Glutamatergic neuron (in vitro differentiated cells): ENCODE measurements around the gene CDKN2C. TPM values are rescaled to one million over a fixed set of nuclear protein-coding genes. Genes with fewer than 3 reads are reported as not detected.
A peak's percentile ranks its signal among the peaks of the same experiment; 100 is the strongest.

Experiments
- DNase-seq: peaks from one replicate; pipeline ENCODE4 v3.0.0; 2022
- H3K27ac Mint-ChIP-seq: one replicate; pipeline ENCODE4 v1.8.0; 2020; ENCODE audit warnings: mild to moderate bottlenecking, mixed read lengths, inconsistent platforms; ENCODE audit not compliant: unreplicated experiment
- H3K27me3 Mint-ChIP-seq: one replicate; pipeline ENCODE4 v1.8.0; 2020; ENCODE audit warnings: mild to moderate bottlenecking, moderate library complexity, mixed read lengths, inconsistent platforms; ENCODE audit not compliant: unreplicated experiment
- H3K36me3 Mint-ChIP-seq: one replicate; pipeline ENCODE4 v1.8.0; 2020; ENCODE audit warnings: mild to moderate bottlenecking, mixed read lengths, inconsistent platforms; ENCODE audit not compliant: unreplicated experiment
- H3K4me1 Mint-ChIP-seq: one replicate; pipeline ENCODE4 v1.8.0; 2020; ENCODE audit warnings: mild to moderate bottlenecking, low read depth, mixed read lengths, inconsistent platforms; ENCODE audit not compliant: unreplicated experiment
- H3K4me3 Mint-ChIP-seq: one replicate; pipeline ENCODE4 v1.8.0; 2020; ENCODE audit warnings: mild to moderate bottlenecking, mixed read lengths, inconsistent platforms; ENCODE audit not compliant: unreplicated experiment
- H3K9me3 Mint-ChIP-seq: one replicate; pipeline ENCODE4 v1.8.0; 2020; ENCODE audit warnings: mild to moderate bottlenecking, moderate library complexity, mixed read lengths, inconsistent platforms; ENCODE audit not compliant: unreplicated experiment
- total RNA-seq: library from RNA; stranded (reverse); fragmentation: NEBNext Ultra II Directional; extraction: Animal tissue kit (Norgen Biotek cat#: 25700); gene quantifications from one replicate; pipeline ENCODE4 v1.2.1, GENCODE V29; 2021; ENCODE audit not compliant: unreplicated experiment
- TF ChIP-seq, protein P1 (sequence below): fragments of 200-600 bp; sonication (generic); IDR thresholded peaks from one replicate; pipeline ENCODE4 v1.5.0; 2021; ENCODE audit not compliant: partially characterized antibody, unreplicated experiment

The CDKN2C gene
- total RNA-seq, 1 donor from 2014 or later: 1.3 TPM

- peaks cover 31% of the 10 kb centered on the region for H3K27me3 Mint-ChIP-seq
- TF ChIP-seq, protein P1, sequence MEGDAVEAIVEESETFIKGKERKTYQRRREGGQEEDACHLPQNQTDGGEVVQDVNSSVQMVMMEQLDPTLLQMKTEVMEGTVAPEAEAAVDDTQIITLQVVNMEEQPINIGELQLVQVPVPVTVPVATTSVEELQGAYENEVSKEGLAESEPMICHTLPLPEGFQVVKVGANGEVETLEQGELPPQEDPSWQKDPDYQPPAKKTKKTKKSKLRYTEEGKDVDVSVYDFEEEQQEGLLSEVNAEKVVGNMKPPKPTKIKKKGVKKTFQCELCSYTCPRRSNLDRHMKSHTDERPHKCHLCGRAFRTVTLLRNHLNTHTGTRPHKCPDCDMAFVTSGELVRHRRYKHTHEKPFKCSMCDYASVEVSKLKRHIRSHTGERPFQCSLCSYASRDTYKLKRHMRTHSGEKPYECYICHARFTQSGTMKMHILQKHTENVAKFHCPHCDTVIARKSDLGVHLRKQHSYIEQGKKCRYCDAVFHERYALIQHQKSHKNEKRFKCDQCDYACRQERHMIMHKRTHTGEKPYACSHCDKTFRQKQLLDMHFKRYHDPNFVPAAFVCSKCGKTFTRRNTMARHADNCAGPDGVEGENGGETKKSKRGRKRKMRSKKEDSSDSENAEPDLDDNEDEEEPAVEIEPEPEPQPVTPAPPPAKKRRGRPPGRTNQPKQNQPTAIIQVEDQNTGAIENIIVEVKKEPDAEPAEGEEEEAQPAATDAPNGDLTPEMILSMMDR: no peak
- DNase-seq: no peak
- peaks cover 9% of the 10 kb centered on the region for H3K9me3 Mint-ChIP-seq
- peak overlapping the region; percentile 74 for H3K4me3 Mint-ChIP-seq
- no peak overlapping the region for H3K27ac Mint-ChIP-seq
- peaks cover 6% of the 10 kb centered on the region for H3K4me1 Mint-ChIP-seq
- H3K36me3 Mint-ChIP-seq: no peaks in the 10 kb centered on the region
These were observed 7.0 kb downstream of the CDKN2C start for GRCh38 chr1:50976890-50977574.

GRCh38 chr1:50977575-50978143, 7.6 kb downstream of the CDKN2C start:
- DNase-seq: peak; percentile 43
- Mint-ChIP-seq H3K36me3 (no peaks in the 10 kb centered on the region), H3K27me3 (peaks cover 31% of the 10 kb centered on the region), H3K9me3 (peaks cover 9% of the 10 kb centered on the region), H3K4me3 (peak overlapping the region; percentile 77), H3K27ac (no peak overlapping the region), H3K4me1 (peaks cover 6% of the 10 kb centered on the region)
- TF ChIP-seq, protein P1: no peak

DNA sequence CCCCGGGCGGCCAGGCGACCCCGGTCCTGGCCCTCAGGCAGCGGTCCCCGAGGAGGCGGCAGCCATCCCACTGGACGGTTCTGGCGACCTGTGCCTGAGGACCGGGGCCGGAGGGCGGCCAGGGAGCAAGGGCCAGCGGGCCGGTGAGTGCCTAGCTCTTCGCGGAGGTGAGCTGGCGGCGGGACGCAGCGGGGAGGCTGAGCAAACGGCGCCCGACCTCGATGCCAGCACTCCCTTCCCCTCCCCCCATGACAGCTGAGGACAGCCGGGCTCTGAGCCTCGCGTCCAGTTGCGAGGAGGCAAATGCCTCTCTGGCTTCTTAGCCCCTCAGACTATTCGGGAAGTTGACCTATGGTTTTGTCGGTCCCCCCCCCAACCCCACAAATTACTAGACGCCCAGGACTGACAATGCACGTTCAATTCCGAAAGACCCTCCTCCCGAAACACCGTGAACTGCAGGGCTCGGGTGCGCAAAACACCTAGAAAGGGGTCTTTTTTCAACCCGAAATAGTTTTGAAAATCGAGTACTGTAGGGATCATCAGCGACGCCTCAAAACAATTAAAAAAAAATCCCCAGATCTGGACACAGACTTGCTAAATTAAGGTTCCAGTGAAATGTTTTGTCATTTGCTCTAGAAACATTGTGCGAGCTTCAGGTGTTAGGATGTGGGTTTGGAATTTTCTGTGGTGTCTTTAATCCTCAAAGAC, 8.3 kb downstream of the CDKN2C start:
- peak overlapping the region; percentile 80 for H3K4me3 Mint-ChIP-seq
- peak; percentile 72 for DNase-seq

GRCh38 chr1:50978852-50979781, 9.1 kb downstream of the CDKN2C start:
- Mint-ChIP-seq H3K27ac (no peak overlapping the region), H3K9me3 (peaks cover 9% of the 10 kb centered on the region), H3K4me1 (peaks cover 6% of the 10 kb centered on the region), H3K4me3 (peak overlapping the region; percentile 80), H3K36me3 (no peaks in the 10 kb centered on the region), H3K27me3 (peaks cover 25% of the 10 kb centered on the region)
- no peak for DNase-seq
- TF ChIP-seq, protein P1: no peak

More for the DNA sequence above, 8.3 kb downstream of the CDKN2C start:
- peaks cover 9% of the 10 kb centered on the region for H3K9me3 Mint-ChIP-seq
- peaks cover 31% of the 10 kb centered on the region for H3K27me3 Mint-ChIP-seq
- peaks cover 6% of the 10 kb centered on the region for H3K4me1 Mint-ChIP-seq
- no peaks in the 10 kb centered on the region for H3K36me3 Mint-ChIP-seq
- H3K27ac Mint-ChIP-seq: no peak overlapping the region
- TF ChIP-seq, protein P1: no peak
